Astrocyte (in vitro differentiated cells and primary cell): ENCODE results near the gene MAP4K2.

ENCODE experiments used
- EZH2 ChIP-seq: IDR thresholded peaks from 2 replicates; pipeline ENCODE4 v1.6.1; 2012; ENCODE audit warnings: mild to moderate bottlenecking, low read length, inconsistent platforms; ENCODE audit not compliant: insufficient read depth
- TF ChIP-seq, protein P1 (sequence below): IDR thresholded peaks from 2 replicates; pipeline ENCODE4 v1.5.1; 2011; ENCODE audit warnings: low read depth, mild to moderate bottlenecking, inconsistent platforms, low read length, moderate library complexity; ENCODE audit not compliant: insufficient read depth

DNA sequence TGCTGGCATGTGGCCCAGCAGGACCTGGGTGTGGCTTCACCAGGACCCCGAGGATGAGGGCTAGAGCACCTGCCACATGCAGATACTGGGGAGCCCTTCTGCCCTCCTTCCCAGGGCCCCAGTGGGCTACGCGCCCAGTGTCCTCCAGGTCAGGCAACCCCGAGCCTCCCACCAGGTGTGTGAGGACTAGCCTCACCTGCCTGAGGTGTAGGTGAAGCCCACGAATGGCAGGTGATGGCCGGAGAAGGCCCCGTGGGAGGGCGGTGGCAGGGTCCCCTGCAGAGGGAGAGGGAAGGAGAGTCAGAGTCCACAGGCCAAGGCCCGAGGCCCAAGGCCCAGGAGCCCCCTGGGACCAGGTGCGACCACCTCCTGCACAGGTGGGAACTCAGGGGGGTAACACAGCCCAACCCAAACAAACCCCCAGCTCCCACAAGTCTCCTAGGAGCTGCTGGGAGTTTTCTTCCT lies 34.9 kb upstream of the MAP4K2 start:
- TF ChIP-seq EZH2 = no peak
- TF ChIP-seq, protein P1, sequence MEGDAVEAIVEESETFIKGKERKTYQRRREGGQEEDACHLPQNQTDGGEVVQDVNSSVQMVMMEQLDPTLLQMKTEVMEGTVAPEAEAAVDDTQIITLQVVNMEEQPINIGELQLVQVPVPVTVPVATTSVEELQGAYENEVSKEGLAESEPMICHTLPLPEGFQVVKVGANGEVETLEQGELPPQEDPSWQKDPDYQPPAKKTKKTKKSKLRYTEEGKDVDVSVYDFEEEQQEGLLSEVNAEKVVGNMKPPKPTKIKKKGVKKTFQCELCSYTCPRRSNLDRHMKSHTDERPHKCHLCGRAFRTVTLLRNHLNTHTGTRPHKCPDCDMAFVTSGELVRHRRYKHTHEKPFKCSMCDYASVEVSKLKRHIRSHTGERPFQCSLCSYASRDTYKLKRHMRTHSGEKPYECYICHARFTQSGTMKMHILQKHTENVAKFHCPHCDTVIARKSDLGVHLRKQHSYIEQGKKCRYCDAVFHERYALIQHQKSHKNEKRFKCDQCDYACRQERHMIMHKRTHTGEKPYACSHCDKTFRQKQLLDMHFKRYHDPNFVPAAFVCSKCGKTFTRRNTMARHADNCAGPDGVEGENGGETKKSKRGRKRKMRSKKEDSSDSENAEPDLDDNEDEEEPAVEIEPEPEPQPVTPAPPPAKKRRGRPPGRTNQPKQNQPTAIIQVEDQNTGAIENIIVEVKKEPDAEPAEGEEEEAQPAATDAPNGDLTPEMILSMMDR = no peak
